HEK293 (cell line): ENCODE measurements around the gene ARHGAP26.

ENCODE experiments used
- CTCF ChIA-PET: fragments of 350-600 bp; formaldehyde crosslinking; extraction: SDS; loops from one replicate; lab custom pipeline; 2021; ENCODE audit warnings: antibody characterized with exemption; lab: Yijun Ruan, JAX
- POLR2A ChIA-PET: fragments of 300-600 bp; formaldehyde crosslinking; extraction: SDS; loops from one replicate; lab custom pipeline; 2020; ENCODE audit warnings: antibody characterized with exemption, inconsistent platforms; lab: Yijun Ruan, JAX
- H3K27ac ChIP-seq: fragments of 200-500 bp; sonication (Bioruptor generic); 2 replicates; pipeline ENCODE4 v1.5.1; 2014; ENCODE audit warnings: low read depth, low read length, control low read depth, inconsistent platforms; ENCODE audit errors: extremely low read depth
- H3K36me3 ChIP-seq, 2 experiments: fragments of 200-500 bp in 1 of 2; sonication (Bioruptor generic) in 1 of 2; 1 replicate in 1 of 2; 2 replicates in 1 of 2; pipeline ENCODE4 v1.5.1; 2014 to 2017; ENCODE audit warnings: inconsistent platforms in 2 of 2, low read length in 2 of 2; ENCODE audit not compliant: control insufficient read depth in 2 of 2, insufficient read depth in 1 of 2
- H3K4me1 ChIP-seq: fragments of 200-500 bp; sonication (Bioruptor generic); 2 replicates; pipeline ENCODE4 v1.5.1; 2014; ENCODE audit warnings: mild to moderate bottlenecking, low read length, inconsistent platforms; ENCODE audit not compliant: control insufficient read depth, insufficient read depth
- H3K4me3 ChIP-seq: 2 replicates; pipeline ENCODE4 v1.5.1; 2011; ENCODE audit warnings: low read depth, mild to moderate bottlenecking, control low read depth, low read length, moderate library complexity
- H3K9me3 ChIP-seq: fragments of 200-500 bp; sonication (Bioruptor generic); 2 replicates; pipeline ENCODE4 v1.5.1; 2014; ENCODE audit warnings: low read depth, low read length, inconsistent platforms; ENCODE audit not compliant: control insufficient read depth, insufficient read depth
- FEZF1 ChIP-seq: fragments of 450-650 bp; formaldehyde crosslinking; IDR thresholded peaks from 2 replicates; pipeline ENCODE4 v1.5.1; 2016; ENCODE audit warnings: missing biosample characterization, missing genetic modification characterization
- OSR2 ChIP-seq: fragments of 450-650 bp; formaldehyde crosslinking; IDR thresholded peaks from 2 replicates; pipeline ENCODE4 v1.5.1; 2016; ENCODE audit warnings: missing biosample characterization, missing genetic modification characterization
- REPIN1 ChIP-seq: fragments of 450-650 bp; formaldehyde crosslinking; IDR thresholded peaks from 2 replicates; pipeline ENCODE4 v1.5.1; 2017; ENCODE audit warnings: missing biosample characterization, missing genetic modification characterization, low read depth
- SP3 ChIP-seq: fragments of 450-650 bp; formaldehyde crosslinking; IDR thresholded peaks from 2 replicates; pipeline ENCODE4 v1.5.1; 2016; ENCODE audit warnings: missing biosample characterization, missing genetic modification characterization
- SP7 ChIP-seq: fragments of 450-650 bp; formaldehyde crosslinking; IDR thresholded peaks from 2 replicates; pipeline ENCODE4 v1.5.1; 2016; ENCODE audit warnings: missing biosample characterization, missing genetic modification characterization
- TCF7L2 ChIP-seq: IDR thresholded peaks from 2 replicates; pipeline ENCODE4 v1.6.1; 2011; ENCODE audit warnings: low read depth, mild to moderate bottlenecking, inconsistent platforms, low read length, moderate library complexity, borderline replicate concordance
- ZBTB20 ChIP-seq: fragments of 450-650 bp; formaldehyde crosslinking; IDR thresholded peaks from 2 replicates; pipeline ENCODE4 v1.5.1; 2016; ENCODE audit warnings: missing biosample characterization, missing genetic modification characterization
- ZEB2 ChIP-seq: fragments of 450-650 bp; formaldehyde crosslinking; IDR thresholded peaks from 2 replicates; pipeline ENCODE4 v1.5.1; 2016; ENCODE audit warnings: missing biosample characterization, missing genetic modification characterization
- ZFP41 ChIP-seq: fragments of 450-650 bp; formaldehyde crosslinking; IDR thresholded peaks from 2 replicates; pipeline ENCODE4 v1.5.1; 2016; ENCODE audit warnings: missing biosample characterization, missing genetic modification characterization, borderline replicate concordance
- ZNF132 ChIP-seq: fragments of 450-650 bp; formaldehyde crosslinking; IDR thresholded peaks from 2 replicates; pipeline ENCODE4 v1.5.1; 2017; ENCODE audit warnings: missing biosample characterization, missing genetic modification characterization, borderline replicate concordance
- ZNF169 ChIP-seq: fragments of 450-650 bp; formaldehyde crosslinking; IDR thresholded peaks from 2 replicates; pipeline ENCODE4 v1.5.1; 2016; ENCODE audit warnings: missing biosample characterization, missing genetic modification characterization
- ZNF174 ChIP-seq: fragments of 450-650 bp; formaldehyde crosslinking; IDR thresholded peaks from 2 replicates; pipeline ENCODE4 v1.5.0; 2017; ENCODE audit warnings: missing biosample characterization, mild to moderate bottlenecking, missing genetic modification characterization
- ZNF350 ChIP-seq: fragments of 450-650 bp; formaldehyde crosslinking; IDR thresholded peaks from 2 replicates; pipeline ENCODE4 v1.5.0; 2017; ENCODE audit warnings: missing biosample characterization, mild to moderate bottlenecking, missing genetic modification characterization
- ZNF404 ChIP-seq: fragments of 450-650 bp; formaldehyde crosslinking; IDR thresholded peaks from 2 replicates; pipeline ENCODE4 v1.5.1; 2017; ENCODE audit warnings: missing biosample characterization, missing genetic modification characterization
- ZNF426 ChIP-seq: fragments of 450-650 bp; formaldehyde crosslinking; IDR thresholded peaks from 2 replicates; pipeline ENCODE4 v1.5.1; 2017; ENCODE audit warnings: missing biosample characterization, missing genetic modification characterization, mild to moderate bottlenecking, inconsistent platforms, moderate library complexity
- ZNF529 ChIP-seq: fragments of 450-650 bp; formaldehyde crosslinking; IDR thresholded peaks from 2 replicates; pipeline ENCODE4 v1.5.1; 2017; ENCODE audit warnings: missing genetic modification characterization, missing biosample characterization; ENCODE audit not compliant: insufficient replicate concordance
- ZSCAN30 ChIP-seq: fragments of 450-650 bp; IDR thresholded peaks from 2 replicates; pipeline ENCODE4 v1.5.1; 2018; ENCODE audit warnings: missing biosample characterization, mild to moderate bottlenecking, missing genetic modification characterization, moderate library complexity
- TF ChIP-seq, protein P1 (sequence below): fragments of 450-650 bp; formaldehyde crosslinking; IDR thresholded peaks from 2 replicates; pipeline ENCODE4 v1.5.1; 2016; ENCODE audit warnings: missing biosample characterization, missing genetic modification characterization
- TF ChIP-seq, protein P2 (sequence below): fragments of 450-650 bp; formaldehyde crosslinking; IDR thresholded peaks from 2 replicates; pipeline ENCODE4 v1.5.1; 2017; ENCODE audit warnings: missing biosample characterization, missing genetic modification characterization
- TF ChIP-seq, protein P3 (sequence below): fragments of 450-650 bp; formaldehyde crosslinking; IDR thresholded peaks from 2 replicates; pipeline ENCODE4 v1.5.1; 2017; ENCODE audit warnings: missing biosample characterization, missing genetic modification characterization
- TF ChIP-seq, protein P4 (sequence below): fragments of 450-650 bp; formaldehyde crosslinking; IDR thresholded peaks from 2 replicates; pipeline ENCODE4 v1.5.1; 2016; ENCODE audit warnings: missing biosample characterization, missing genetic modification characterization
- TF ChIP-seq, protein P5 (sequence below): fragments of 450-650 bp; formaldehyde crosslinking; IDR thresholded peaks from 2 replicates; pipeline ENCODE4 v1.5.1; 2016; ENCODE audit warnings: missing biosample characterization, missing genetic modification characterization

ARHGAP26 gene

DNA sequence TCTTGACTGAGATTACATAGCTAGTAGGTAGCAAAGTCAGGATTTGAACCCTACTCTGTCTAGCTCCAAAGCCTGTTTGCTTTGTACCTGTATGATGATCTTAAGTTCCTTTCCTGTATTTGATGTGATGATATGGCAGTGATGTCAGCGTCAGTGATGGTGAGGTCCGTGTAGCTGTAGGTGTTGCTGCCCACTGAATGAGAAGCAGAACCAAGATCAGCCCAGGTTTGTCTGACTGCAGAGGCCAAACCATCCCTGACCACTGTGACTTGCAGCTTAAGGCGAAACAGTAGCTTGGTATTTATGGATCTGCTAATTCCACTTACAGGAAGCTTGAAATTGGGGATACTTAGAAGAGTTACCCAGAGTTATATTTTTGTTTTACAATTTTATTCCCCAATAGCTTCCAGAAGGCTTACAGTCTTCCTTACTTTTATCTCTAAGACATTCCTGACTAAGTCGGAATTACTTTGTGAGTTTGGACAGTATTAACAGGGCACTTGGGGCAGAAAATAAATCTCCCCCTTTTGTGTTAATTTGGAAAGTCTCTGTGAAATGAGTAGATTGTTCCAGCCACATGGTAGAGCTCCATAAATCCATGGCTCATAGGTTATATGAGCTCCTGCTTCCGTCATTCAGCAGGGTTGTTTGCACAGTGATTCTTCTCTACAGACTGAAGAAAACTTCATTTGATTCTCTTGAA is 359.9 kb downstream of the ARHGAP26 start (continued):
- TF ChIP-seq ZNF132 (tag by site-specific recombination) (no peak), ZNF404 (no peak), OSR2 (peak; percentile 83), TCF7L2 (no peak), ZNF169 (tag by site-specific recombination) (no peak), ZNF350 (tag by site-specific recombination) (no peak), ZNF426 (tag by site-specific recombination) (no peak), ZFP41 (no peak)
- TF ChIP-seq, protein P1, sequence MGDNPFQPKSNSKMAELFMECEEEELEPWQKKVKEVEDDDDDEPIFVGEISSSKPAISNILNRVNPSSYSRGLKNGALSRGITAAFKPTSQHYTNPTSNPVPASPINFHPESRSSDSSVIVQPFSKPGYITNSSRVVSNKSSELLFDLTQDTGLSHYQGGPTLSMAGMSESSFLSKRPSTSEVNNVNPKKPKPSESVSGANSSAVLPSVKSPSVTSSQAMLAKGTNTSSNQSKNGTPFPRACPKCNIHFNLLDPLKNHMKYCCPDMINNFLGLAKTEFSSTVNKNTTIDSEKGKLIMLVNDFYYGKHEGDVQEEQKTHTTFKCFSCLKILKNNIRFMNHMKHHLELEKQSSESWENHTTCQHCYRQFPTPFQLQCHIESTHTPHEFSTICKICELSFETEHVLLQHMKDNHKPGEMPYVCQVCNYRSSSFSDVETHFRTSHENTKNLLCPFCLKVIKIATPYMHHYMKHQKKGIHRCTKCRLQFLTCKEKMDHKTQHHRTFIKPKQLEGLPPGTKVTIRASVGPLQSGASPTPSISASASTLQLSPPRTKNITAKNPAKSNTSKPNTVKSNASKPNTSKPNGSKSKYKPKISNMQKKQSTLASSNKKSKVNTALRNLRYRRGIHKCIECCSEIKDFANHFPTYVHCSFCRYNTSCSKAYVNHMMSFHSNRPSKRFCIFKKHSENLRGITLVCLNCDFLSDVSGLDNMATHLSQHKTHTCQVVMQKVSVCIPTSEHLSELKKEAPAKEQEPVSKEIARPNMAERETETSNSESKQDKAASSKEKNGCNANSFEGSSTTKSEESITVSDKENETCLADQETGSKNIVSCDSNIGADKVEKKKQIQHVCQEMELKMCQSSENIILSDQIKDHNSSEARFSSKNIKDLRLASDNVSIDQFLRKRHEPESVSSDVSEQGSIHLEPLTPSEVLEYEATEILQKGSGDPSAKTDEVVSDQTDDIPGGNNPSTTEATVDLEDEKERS (tag by site-specific recombination), result no peak
- TF ChIP-seq, protein P2, sequence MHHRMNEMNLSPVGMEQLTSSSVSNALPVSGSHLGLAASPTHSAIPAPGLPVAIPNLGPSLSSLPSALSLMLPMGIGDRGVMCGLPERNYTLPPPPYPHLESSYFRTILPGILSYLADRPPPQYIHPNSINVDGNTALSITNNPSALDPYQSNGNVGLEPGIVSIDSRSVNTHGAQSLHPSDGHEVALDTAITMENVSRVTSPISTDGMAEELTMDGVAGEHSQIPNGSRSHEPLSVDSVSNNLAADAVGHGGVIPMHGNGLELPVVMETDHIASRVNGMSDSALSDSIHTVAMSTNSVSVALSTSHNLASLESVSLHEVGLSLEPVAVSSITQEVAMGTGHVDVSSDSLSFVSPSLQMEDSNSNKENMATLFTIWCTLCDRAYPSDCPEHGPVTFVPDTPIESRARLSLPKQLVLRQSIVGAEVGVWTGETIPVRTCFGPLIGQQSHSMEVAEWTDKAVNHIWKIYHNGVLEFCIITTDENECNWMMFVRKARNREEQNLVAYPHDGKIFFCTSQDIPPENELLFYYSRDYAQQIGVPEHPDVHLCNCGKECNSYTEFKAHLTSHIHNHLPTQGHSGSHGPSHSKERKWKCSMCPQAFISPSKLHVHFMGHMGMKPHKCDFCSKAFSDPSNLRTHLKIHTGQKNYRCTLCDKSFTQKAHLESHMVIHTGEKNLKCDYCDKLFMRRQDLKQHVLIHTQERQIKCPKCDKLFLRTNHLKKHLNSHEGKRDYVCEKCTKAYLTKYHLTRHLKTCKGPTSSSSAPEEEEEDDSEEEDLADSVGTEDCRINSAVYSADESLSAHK, result peak; percentile 44; the same call in 1 of the 2 replicates
- TF ChIP-seq, protein P3, sequence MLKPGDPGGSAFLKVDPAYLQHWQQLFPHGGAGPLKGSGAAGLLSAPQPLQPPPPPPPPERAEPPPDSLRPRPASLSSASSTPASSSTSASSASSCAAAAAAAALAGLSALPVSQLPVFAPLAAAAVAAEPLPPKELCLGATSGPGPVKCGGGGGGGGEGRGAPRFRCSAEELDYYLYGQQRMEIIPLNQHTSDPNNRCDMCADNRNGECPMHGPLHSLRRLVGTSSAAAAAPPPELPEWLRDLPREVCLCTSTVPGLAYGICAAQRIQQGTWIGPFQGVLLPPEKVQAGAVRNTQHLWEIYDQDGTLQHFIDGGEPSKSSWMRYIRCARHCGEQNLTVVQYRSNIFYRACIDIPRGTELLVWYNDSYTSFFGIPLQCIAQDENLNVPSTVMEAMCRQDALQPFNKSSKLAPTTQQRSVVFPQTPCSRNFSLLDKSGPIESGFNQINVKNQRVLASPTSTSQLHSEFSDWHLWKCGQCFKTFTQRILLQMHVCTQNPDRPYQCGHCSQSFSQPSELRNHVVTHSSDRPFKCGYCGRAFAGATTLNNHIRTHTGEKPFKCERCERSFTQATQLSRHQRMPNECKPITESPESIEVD, result peak; percentile 56; the same call in 1 of the 2 replicates
- TF ChIP-seq, protein P4, sequence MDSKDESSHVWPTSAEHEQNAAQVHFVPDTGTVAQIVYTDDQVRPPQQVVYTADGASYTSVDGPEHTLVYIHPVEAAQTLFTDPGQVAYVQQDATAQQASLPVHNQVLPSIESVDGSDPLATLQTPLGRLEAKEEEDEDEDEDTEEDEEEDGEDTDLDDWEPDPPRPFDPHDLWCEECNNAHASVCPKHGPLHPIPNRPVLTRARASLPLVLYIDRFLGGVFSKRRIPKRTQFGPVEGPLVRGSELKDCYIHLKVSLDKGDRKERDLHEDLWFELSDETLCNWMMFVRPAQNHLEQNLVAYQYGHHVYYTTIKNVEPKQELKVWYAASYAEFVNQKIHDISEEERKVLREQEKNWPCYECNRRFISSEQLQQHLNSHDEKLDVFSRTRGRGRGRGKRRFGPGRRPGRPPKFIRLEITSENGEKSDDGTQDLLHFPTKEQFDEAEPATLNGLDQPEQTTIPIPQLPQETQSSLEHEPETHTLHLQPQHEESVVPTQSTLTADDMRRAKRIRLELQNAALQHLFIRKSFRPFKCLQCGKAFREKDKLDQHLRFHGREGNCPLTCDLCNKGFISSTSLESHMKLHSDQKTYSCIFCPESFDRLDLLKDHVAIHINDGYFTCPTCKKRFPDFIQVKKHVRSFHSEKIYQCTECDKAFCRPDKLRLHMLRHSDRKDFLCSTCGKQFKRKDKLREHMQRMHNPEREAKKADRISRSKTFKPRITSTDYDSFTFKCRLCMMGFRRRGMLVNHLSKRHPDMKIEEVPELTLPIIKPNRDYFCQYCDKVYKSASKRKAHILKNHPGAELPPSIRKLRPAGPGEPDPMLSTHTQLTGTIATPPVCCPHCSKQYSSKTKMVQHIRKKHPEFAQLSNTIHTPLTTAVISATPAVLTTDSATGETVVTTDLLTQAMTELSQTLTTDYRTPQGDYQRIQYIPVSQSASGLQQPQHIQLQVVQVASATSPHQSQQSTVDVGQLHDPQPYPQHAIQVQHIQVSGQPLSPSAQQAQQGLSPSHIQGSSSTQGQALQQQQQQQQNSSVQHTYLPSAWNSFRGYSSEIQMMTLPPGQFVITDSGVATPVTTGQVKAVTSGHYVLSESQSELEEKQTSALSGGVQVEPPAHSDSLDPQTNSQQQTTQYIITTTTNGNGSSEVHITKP (tag by site-specific recombination), result peak; percentile 70

DNA sequence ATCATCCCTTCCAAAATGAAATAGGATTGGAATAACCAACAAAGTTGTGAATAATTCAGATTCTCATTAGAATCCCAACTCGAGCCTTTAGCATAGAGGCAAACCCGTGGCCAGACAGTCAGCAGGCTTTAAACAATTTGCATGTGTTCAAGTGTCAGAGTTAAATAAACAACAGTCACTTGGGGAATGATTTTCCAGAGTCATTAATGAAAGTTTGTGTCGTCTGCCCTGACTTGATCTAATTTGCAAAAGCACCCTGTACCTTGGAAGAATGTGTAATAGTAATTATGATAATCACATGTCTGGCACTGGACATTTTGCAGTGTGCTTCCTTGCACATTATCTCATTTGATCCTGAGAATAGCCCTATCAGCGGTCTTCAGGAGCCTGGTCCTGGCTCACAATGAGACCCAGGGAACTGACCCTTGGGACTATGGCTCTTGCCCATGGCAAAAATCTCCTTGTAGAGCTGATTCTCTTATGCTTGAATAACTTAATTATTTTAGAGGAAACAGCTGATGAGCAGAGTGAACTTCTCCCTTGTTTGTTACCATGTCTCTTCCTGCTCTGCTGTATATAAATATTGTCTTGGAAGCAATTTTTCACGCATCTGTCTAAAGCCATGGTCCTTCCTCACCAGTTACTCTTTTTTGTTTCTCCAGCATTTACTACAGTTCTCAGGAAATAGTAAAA is 360.6 kb downstream of the ARHGAP26 start:
- Histone ChIP-seq H3K4me3 (no peak overlapping the region), H3K36me3 (no peaks in the 10 kb centered on the region), H3K4me1 (peaks cover 38% of the 10 kb centered on the region), H3K27ac (no peak overlapping the region), H3K9me3 (no peaks in the 10 kb centered on the region)
- ChIA-PET CTCF (interaction anchor here (0.8 to 1.6 kb wide), 2 partner anchors 78 to 136 kb away, joined by 3 read pairs; no protein-coding TSS in a partner anchor), POLR2A (no interaction called here)
- TF ChIP-seq ZNF174 (tag by site-specific recombination) (no peak), ZSCAN30 (tag by site-specific recombination) (0 out of 2 replicates have a peak, but pooled peaks have one; percentile 7), ZNF529 (tag by site-specific recombination) (no peak), ZEB2 (peak; percentile 8; the same call in 1 of the 2 replicates), SP3 (no peak), ZBTB20 (peak; percentile 34; the same call in 1 of the 2 replicates), REPIN1 (tag by site-specific recombination) (no peak), SP7 (tag by site-specific recombination) (0 out of 2 replicates have a peak, but pooled peaks have one; percentile 15), FEZF1 (tag by site-specific recombination) (peak; percentile 22; the same call in 1 of the 2 replicates)
- TF ChIP-seq, protein P5, sequence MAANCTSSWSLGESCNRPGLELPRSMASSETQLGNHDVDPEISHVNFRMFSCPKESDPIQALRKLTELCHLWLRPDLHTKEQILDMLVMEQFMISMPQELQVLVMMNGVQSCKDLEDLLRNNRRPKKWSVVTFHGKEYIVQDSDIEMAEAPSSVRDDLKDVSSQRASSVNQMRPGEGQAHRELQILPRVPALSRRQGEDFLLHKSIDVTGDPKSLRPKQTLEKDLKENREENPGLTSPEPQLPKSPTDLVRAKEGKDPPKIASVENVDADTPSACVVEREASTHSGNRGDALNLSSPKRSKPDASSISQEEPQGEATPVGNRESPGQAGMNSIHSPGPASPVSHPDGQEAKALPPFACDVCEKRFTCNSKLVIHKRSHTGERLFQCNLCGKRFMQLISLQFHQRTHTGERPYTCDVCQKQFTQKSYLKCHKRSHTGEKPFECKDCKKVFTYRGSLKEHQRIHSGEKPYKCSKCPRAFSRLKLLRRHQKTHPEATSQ (tag by site-specific recombination), result no peak
